Progenitor cell of endocrine pancreas (in vitro differentiated cells): ENCODE data around the gene TAF1. TPM values are rescaled to one million over a fixed set of nuclear protein-coding genes. Genes with fewer than 3 reads are reported as not detected.
"Not testable (repeated sequence)": the region's sequence is repeated elsewhere in the genome, so short reads cannot be mapped to it uniquely, and the experiment has no call there.

Source experiments
- DNase-seq: peaks from one replicate; pipeline ENCODE4 v3.0.0; 2021; ENCODE audit warnings: low spot score; ENCODE audit not compliant: unreplicated experiment
- H3K27ac Mint-ChIP-seq: 2 replicates; pipeline ENCODE4 v1.8.0; 2021; ENCODE audit warnings: mild to moderate bottlenecking, moderate library complexity, mixed read lengths
- H3K27me3 Mint-ChIP-seq: 2 replicates; pipeline ENCODE4 v1.8.0; 2021; ENCODE audit warnings: mixed read lengths
- H3K36me3 Mint-ChIP-seq: 2 replicates; pipeline ENCODE4 v1.8.0; 2022; ENCODE audit warnings: mixed read lengths; ENCODE audit not compliant: insufficient read depth
- H3K4me1 Mint-ChIP-seq: 2 replicates; pipeline ENCODE4 v1.8.0; 2021; ENCODE audit warnings: low read depth, mixed read lengths
- H3K4me3 Mint-ChIP-seq: 2 replicates; pipeline ENCODE4 v1.8.0; 2021; ENCODE audit warnings: low read depth, mild to moderate bottlenecking, moderate library complexity, mixed read lengths
- H3K9me3 Mint-ChIP-seq: 2 replicates; pipeline ENCODE4 v1.8.0; 2021; ENCODE audit warnings: low read depth, mixed read lengths
- CTCF ChIP-seq: fragments of 200-600 bp; sonication (generic); IDR thresholded peaks from one replicate; pipeline ENCODE4 v1.5.0; 2021; ENCODE audit warnings: antibody characterized with exemption, mild to moderate bottlenecking; ENCODE audit not compliant: unreplicated experiment
- total RNA-seq: library from RNA; stranded (reverse); gene quantifications from 2 replicates; pipeline ENCODE4 v1.2.1, GENCODE V29; 2021

Gene TAF1
- total RNA-seq, 1 donor from 2014 or later = 34.6 TPM

GRCh38 chrX:71487814-71488213, 121.7 kb downstream of the TAF1 start:
- H3K36me3 Mint-ChIP-seq = peaks cover 3% of the 10 kb centered on the region
- no peaks in the 10 kb centered on the region for H3K27me3 Mint-ChIP-seq
- DNase-seq = no peak
- H3K4me3 Mint-ChIP-seq = no peak overlapping the region
- H3K27ac Mint-ChIP-seq = no peak overlapping the region
- H3K4me1 Mint-ChIP-seq = peaks cover 2% of the 10 kb centered on the region
- TF ChIP-seq CTCF = no peak
- peaks cover 19% of the 10 kb centered on the region for H3K9me3 Mint-ChIP-seq

GRCh38 chrX:71489540-71489939, 123.4 kb downstream of the TAF1 start:
- no peak overlapping the region for H3K27ac Mint-ChIP-seq
- no peak for TF ChIP-seq CTCF
- DNase-seq = no peak
- peaks cover 2% of the 10 kb centered on the region for H3K4me1 Mint-ChIP-seq
- H3K27me3 Mint-ChIP-seq = no peaks in the 10 kb centered on the region
- H3K36me3 Mint-ChIP-seq = peaks cover 3% of the 10 kb centered on the region
- peaks cover 19% of the 10 kb centered on the region for H3K9me3 Mint-ChIP-seq
- H3K4me3 Mint-ChIP-seq = no peak overlapping the region

GRCh38 chrX:71492231-71493065, 126.3 kb downstream of the TAF1 start:
- DNase-seq = no peak
- no peak overlapping the region for H3K27ac Mint-ChIP-seq
- no peak overlapping the region for H3K4me3 Mint-ChIP-seq
- H3K27me3 Mint-ChIP-seq = no peaks in the 10 kb centered on the region
- H3K36me3 Mint-ChIP-seq = peaks cover 3% of the 10 kb centered on the region
- H3K4me1 Mint-ChIP-seq = peaks cover 2% of the 10 kb centered on the region
- no peak for TF ChIP-seq CTCF
- peaks cover 14% of the 10 kb centered on the region for H3K9me3 Mint-ChIP-seq

- Mint-ChIP-seq H3K27ac (no peak overlapping the region), H3K4me3 (no peak overlapping the region), H3K27me3 (no peaks in the 10 kb centered on the region), H3K36me3 (peaks cover 3% of the 10 kb centered on the region), H3K9me3 (peaks cover 13% of the 10 kb centered on the region), H3K4me1 (no peaks in the 10 kb centered on the region)
- no peak for DNase-seq
- TF ChIP-seq CTCF = no peak
Observed at GRCh38 chrX:71493111-71493613, 127.0 kb downstream of the TAF1 start.

GRCh38 chrX:71495979-71496378, 129.8 kb downstream of the TAF1 start:
- H3K27ac Mint-ChIP-seq, H3K4me3 Mint-ChIP-seq, H3K27me3 Mint-ChIP-seq, DNase-seq, H3K9me3 Mint-ChIP-seq, H3K4me1 Mint-ChIP-seq, H3K36me3 Mint-ChIP-seq: not testable (repeated sequence)

- H3K9me3 Mint-ChIP-seq = peaks cover 8% of the 10 kb centered on the region
- no peaks in the 10 kb centered on the region for H3K4me1 Mint-ChIP-seq
- H3K27ac Mint-ChIP-seq = no peak overlapping the region
- no peak for TF ChIP-seq CTCF
- no peaks in the 10 kb centered on the region for H3K27me3 Mint-ChIP-seq
- DNase-seq = no peak
- H3K4me3 Mint-ChIP-seq = no peak overlapping the region
- H3K36me3 Mint-ChIP-seq = no peaks in the 10 kb centered on the region
Observed at GRCh38 chrX:71496476-71496875, 130.3 kb downstream of the TAF1 start.

- H3K36me3 Mint-ChIP-seq, DNase-seq, H3K4me3 Mint-ChIP-seq, H3K27me3 Mint-ChIP-seq, H3K27ac Mint-ChIP-seq, H3K4me1 Mint-ChIP-seq: not testable (repeated sequence)
- H3K9me3 Mint-ChIP-seq = peaks cover 18% of the 10 kb centered on the region
Observed at GRCh38 chrX:71502080-71502479, 135.9 kb downstream of the TAF1 start.
